ENCODE results near the gene TRAM2.

DNA sequence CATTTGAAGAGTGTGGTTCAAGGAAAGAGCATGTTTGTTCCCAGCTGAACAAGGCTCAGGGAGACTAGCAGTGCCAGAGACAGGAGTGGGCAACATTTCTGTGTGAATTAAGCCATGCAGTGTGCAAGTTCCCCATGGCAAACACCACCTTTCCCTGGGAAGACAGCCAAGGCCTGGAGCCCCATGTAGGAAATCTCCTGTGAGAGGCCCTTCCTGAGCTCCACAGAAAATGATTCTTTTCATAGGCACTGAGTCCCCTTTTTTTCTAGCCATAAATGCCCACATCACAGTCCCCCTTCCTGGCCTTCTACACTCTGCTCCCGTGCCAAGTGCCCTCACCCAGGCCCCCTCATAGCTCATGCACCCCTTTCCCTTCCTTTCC lies 11.8 kb upstream of the TRAM2 start:
- TF ChIP-seq, protein P1, sequence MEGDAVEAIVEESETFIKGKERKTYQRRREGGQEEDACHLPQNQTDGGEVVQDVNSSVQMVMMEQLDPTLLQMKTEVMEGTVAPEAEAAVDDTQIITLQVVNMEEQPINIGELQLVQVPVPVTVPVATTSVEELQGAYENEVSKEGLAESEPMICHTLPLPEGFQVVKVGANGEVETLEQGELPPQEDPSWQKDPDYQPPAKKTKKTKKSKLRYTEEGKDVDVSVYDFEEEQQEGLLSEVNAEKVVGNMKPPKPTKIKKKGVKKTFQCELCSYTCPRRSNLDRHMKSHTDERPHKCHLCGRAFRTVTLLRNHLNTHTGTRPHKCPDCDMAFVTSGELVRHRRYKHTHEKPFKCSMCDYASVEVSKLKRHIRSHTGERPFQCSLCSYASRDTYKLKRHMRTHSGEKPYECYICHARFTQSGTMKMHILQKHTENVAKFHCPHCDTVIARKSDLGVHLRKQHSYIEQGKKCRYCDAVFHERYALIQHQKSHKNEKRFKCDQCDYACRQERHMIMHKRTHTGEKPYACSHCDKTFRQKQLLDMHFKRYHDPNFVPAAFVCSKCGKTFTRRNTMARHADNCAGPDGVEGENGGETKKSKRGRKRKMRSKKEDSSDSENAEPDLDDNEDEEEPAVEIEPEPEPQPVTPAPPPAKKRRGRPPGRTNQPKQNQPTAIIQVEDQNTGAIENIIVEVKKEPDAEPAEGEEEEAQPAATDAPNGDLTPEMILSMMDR (conservative IDR thresholded peaks at IDR 0.05; ENCODE audit: low read depth, low read length): no peak
- no peak for TF ChIP-seq POLR2A (IDR thresholded peaks at IDR 0.05; ENCODE audit: low read depth, low read length)
- no peak for TF ChIP-seq USF2 (IDR thresholded peaks at IDR 0.05; ENCODE audit: low read depth, low read length)
- no peak for TF ChIP-seq BHLHE40 (IDR thresholded peaks at IDR 0.05; ENCODE audit: low read depth, low read length)
- no peak for TF ChIP-seq RAD21 (IDR thresholded peaks at IDR 0.05; ENCODE audit: low read length)
- TF ChIP-seq MAZ (IDR thresholded peaks at IDR 0.05; ENCODE audit: borderline replicate concordance, low read depth, low read length): no peak

All from IMR-90 (cell line).